PC-3 (cell line): ENCODE measurements around the gene MAP2K5. TPM values are rescaled to one million over a fixed set of nuclear protein-coding genes. Genes with fewer than 3 reads are reported as not detected.

Source experiments
- ATAC-seq: fragments of 200-7000 bp; cut with Tn5 transposase; 2 replicates; pipeline ENCODE4 v1.9.1; 2020; ENCODE audit warnings: mild to moderate bottlenecking, moderate library complexity
- BruUV-seq: library from RNA; stranded (reverse); fragments of 400-500 nt; replicated peaks from 2 replicates; lab custom pipeline; 2021; lab: Mats Ljungman, UMichigan
- CTCF ChIA-PET: fragments of 300-600 bp; sonication (Branson Sonifier 250); formaldehyde crosslinking; loops from one replicate; lab custom pipeline; 2022; ENCODE audit warnings: antibody characterized with exemption; lab: Charles Lee
- POLR2A ChIA-PET: fragments of 300-600 bp; sonication (Branson Sonifier 250); formaldehyde crosslinking; loops from one replicate; lab custom pipeline; 2022; ENCODE audit warnings: antibody characterized with exemption; ENCODE audit not compliant: unreplicated experiment; lab: Charles Lee
- DNase-seq: peaks from one replicate; pipeline ENCODE4 v3.0.0-alpha.2; 2015
- H2AFZ ChIP-seq: fragments of 300-600 bp; sonication (generic); 2 replicates; pipeline ENCODE4 v1.6.0; 2016; ENCODE audit warnings: antibody characterized with exemption, low read length
- H3F3A ChIP-seq: fragments of 300-600 bp; sonication (generic); one replicate; pipeline ENCODE4 v1.6.0; 2017; ENCODE audit warnings: antibody characterized with exemption, low read length, control low read depth, mild to moderate bottlenecking; ENCODE audit not compliant: unreplicated experiment
- H3K27ac ChIP-seq: fragments of 300-600 bp; sonication (generic); 2 replicates; pipeline ENCODE4 v1.5.1; 2016; ENCODE audit warnings: mild to moderate bottlenecking, low read length
- H3K27me3 ChIP-seq: fragments of 300-600 bp; sonication (generic); 2 replicates; pipeline ENCODE4 v1.6.1; 2016; ENCODE audit warnings: low read length, mixed read lengths
- H3K36me3 ChIP-seq: fragments of 300-600 bp; sonication (generic); 2 replicates; pipeline ENCODE4 v1.6.1; 2016; ENCODE audit warnings: low read depth, mixed run types, low read length, mixed read lengths
- H3K4me1 ChIP-seq: fragments of 300-600 bp; sonication (generic); 2 replicates; pipeline ENCODE4 v1.5.1; 2016; ENCODE audit warnings: low read length; ENCODE audit not compliant: insufficient read depth
- H3K4me2 ChIP-seq: fragments of 300-600 bp; sonication (generic); 2 replicates; pipeline ENCODE4 v1.6.0; 2016; ENCODE audit warnings: low read length
- H3K4me3 ChIP-seq: fragments of 300-600 bp; sonication (generic); 2 replicates; pipeline ENCODE4 v1.5.1; 2016; ENCODE audit warnings: mild to moderate bottlenecking, low read length, mixed read lengths
- H3K79me2 ChIP-seq: fragments of 300-600 bp; sonication (generic); 2 replicates; pipeline ENCODE4 v1.6.1; 2017; ENCODE audit warnings: low read length, mixed read lengths
- H3K9ac ChIP-seq: fragments of 300-600 bp; sonication (generic); 2 replicates; pipeline ENCODE4 v1.6.0; 2016; ENCODE audit warnings: mild to moderate bottlenecking, low read length
- H3K9me2 ChIP-seq: fragments of 300-600 bp; sonication (generic); replicated peaks from 2 replicates; pipeline ENCODE4 v1.6.1; 2016; ENCODE audit warnings: mixed run types, low read length, mixed read lengths
- H3K9me3 ChIP-seq: fragments of 300-600 bp; sonication (generic); 2 replicates; pipeline ENCODE4 v1.6.1; 2016; ENCODE audit warnings: low read length, mixed read lengths
- H4K20me1 ChIP-seq: fragments of 300-600 bp; sonication (generic); 2 replicates; pipeline ENCODE4 v1.6.1; 2016; ENCODE audit warnings: low read length, mixed read lengths
- EZH2 ChIP-seq: fragments of 300-600 bp; sonication (generic); IDR thresholded peaks from one replicate; pipeline ENCODE4 v1.6.1; 2017; ENCODE audit warnings: antibody characterized with exemption, mild to moderate bottlenecking, low read length; ENCODE audit not compliant: unreplicated experiment
- EZH2phosphoT487 ChIP-seq: fragments of 300-600 bp; sonication (generic); IDR thresholded peaks from 2 replicates; pipeline ENCODE4 v1.6.1; 2018; ENCODE audit warnings: mild to moderate bottlenecking, antibody characterized with exemption, low read length, borderline replicate concordance
- intact Hi-C: fragments of 100-400 bp; cut with micrococcal nuclease; formaldehyde crosslinking; loops from 2 replicates; pipeline ENCODE4 v1.9.0; 2023
- total RNA-seq: library from RNA; depleted of rRNA; stranded (reverse); fragments of >200 nt; gene quantifications from 2 replicates; pipeline ENCODE4 v1.2.3, GENCODE V29; 2014
- TF ChIP-seq, protein P1 (sequence below): fragments of 300-600 bp; sonication (generic); conservative IDR thresholded peaks from 2 replicates; pipeline ENCODE4 v1.5.1; 2017; ENCODE audit warnings: antibody characterized with exemption, low read depth, mild to moderate bottlenecking, low read length

Gene MAP2K5
- total RNA-seq, 1 experiment from 2014 or later = 5.5 TPM

DNA sequence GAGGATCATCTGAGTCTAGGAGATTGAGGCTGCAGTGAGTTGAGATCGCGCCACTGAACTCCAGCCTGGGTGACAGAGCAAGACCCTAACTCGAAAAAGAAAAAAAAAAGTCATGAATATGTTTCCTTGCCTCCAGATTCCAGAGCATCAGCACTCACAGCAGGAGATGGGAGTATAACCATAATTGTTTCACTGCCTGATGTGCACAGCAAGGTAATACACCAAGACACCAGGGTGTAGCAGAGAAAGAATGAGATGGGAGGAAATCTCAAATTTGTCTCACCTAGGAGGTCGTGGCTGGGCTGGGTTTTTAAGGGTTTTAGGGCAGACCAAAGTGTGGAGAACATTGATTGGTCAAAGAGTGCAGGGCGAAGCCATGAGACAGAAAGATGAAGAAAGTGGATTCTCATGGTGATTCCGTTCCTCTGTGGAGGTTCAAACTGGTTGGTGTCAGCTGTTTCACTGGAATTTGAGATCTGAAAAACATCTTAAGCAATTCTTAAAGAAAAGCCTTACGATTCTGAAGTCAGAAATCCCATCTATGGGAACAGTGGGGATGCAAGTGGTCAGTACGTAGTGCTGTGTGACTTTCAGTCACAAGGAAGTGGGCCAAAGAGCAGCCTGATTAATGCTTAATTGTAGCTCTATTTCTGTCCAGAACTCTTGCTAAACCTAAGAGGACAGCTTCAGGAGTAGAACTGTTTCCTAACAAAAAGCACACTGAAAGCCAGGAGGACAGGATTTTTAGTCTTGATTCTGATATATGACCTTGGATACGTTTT lies 29.4 kb upstream of the MAP2K5 start:
- DNase-seq = no peak
- H3K27ac ChIP-seq = no peak overlapping the region
- no peak for TF ChIP-seq EZH2phosphoT487
- TF ChIP-seq EZH2 = no peak
- TF ChIP-seq, protein P1, sequence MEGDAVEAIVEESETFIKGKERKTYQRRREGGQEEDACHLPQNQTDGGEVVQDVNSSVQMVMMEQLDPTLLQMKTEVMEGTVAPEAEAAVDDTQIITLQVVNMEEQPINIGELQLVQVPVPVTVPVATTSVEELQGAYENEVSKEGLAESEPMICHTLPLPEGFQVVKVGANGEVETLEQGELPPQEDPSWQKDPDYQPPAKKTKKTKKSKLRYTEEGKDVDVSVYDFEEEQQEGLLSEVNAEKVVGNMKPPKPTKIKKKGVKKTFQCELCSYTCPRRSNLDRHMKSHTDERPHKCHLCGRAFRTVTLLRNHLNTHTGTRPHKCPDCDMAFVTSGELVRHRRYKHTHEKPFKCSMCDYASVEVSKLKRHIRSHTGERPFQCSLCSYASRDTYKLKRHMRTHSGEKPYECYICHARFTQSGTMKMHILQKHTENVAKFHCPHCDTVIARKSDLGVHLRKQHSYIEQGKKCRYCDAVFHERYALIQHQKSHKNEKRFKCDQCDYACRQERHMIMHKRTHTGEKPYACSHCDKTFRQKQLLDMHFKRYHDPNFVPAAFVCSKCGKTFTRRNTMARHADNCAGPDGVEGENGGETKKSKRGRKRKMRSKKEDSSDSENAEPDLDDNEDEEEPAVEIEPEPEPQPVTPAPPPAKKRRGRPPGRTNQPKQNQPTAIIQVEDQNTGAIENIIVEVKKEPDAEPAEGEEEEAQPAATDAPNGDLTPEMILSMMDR = no peak
- no peaks in the 10 kb centered on the region for H3K4me1 ChIP-seq
- H3K9ac ChIP-seq = no peak overlapping the region
- H3K36me3 ChIP-seq = no peaks in the 10 kb centered on the region
- H3F3A ChIP-seq = no peaks in the 10 kb centered on the region
- ChIA-PET CTCF (no interaction called here), POLR2A (no interaction called here)
- no peak for ATAC-seq
- H3K4me2 ChIP-seq = no peak overlapping the region
- intact Hi-C loops = no loop called here
- H3K27me3 ChIP-seq = no peaks in the 10 kb centered on the region
- no peaks in the 10 kb centered on the region for H3K9me3 ChIP-seq
- no TSS peak for BruUV-seq
- H3K79me2 ChIP-seq = no peaks in the 10 kb centered on the region
- H4K20me1 ChIP-seq = no peaks in the 10 kb centered on the region
- no peak overlapping the region for H3K4me3 ChIP-seq
- H3K9me2 ChIP-seq = no peaks in the 10 kb centered on the region
- no peak overlapping the region for H2AFZ ChIP-seq

DNA sequence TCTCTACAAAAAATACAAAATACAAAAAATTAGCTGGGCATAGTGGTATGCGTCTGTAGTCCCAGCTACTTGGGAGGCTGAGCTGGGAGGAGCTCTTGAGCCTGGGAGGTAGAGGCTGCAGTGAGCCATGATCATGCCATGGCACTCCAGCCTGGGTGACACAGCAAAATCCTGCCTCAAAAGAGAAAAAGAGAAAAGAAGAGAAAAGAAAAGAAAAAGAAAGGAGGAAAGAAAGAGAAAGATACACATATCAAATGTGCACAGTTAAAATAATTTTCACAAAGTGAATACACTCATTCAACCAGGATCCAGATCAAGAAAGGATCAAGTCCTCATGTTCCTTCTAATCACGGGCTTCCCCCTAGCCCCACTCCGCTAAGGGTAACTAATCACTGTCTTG lies 27.4 kb upstream of the MAP2K5 start:
- no peaks in the 10 kb centered on the region for H3F3A ChIP-seq
- intact Hi-C loops = no loop called here
- no peaks in the 10 kb centered on the region for H3K9me3 ChIP-seq
- no peak overlapping the region for H2AFZ ChIP-seq
- no peaks in the 10 kb centered on the region for H3K27me3 ChIP-seq
- no peaks in the 10 kb centered on the region for H3K9me2 ChIP-seq
- ChIA-PET CTCF (no interaction called here), POLR2A (no interaction called here)
- DNase-seq (no peak), ATAC-seq (no peak)
- H3K4me1 ChIP-seq = no peaks in the 10 kb centered on the region
- H3K79me2 ChIP-seq = no peaks in the 10 kb centered on the region
- TF ChIP-seq EZH2 (no peak), EZH2phosphoT487 (no peak)
- TF ChIP-seq, protein P1 = no peak
- H3K36me3 ChIP-seq = no peaks in the 10 kb centered on the region
- no peak overlapping the region for H3K27ac ChIP-seq
- no peak overlapping the region for H3K4me2 ChIP-seq
- no peak overlapping the region for H3K4me3 ChIP-seq
- H4K20me1 ChIP-seq = no peaks in the 10 kb centered on the region
- no peak overlapping the region for H3K9ac ChIP-seq
- BruUV-seq = no TSS peak

DNA sequence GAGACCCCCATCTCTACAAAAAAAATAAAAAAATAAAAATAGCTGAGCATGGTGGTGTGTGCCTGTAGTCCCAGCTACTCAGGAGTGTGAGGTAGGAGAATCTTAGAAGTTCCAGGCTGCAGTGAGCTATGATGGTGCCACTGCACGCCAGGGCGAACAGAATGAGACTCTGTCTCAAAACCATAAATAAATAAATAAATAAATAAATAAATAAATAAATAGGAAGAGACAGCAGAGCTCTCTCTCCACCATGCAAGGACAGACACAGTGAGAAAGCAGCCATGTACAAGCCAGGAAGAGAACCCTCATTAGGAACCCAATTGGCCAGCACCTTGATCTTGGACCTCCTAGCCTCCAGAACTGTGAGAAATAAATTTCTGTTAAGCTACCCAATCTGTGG lies 26.9 kb upstream of the MAP2K5 start:
- no peaks in the 10 kb centered on the region for H3F3A ChIP-seq
- no TSS peak for BruUV-seq
- intact Hi-C loops = no loop called here
- H3K4me3 ChIP-seq = no peak overlapping the region
- TF ChIP-seq EZH2 (no peak), EZH2phosphoT487 (no peak)
- TF ChIP-seq, protein P1 = no peak
- H3K36me3 ChIP-seq = no peaks in the 10 kb centered on the region
- no peaks in the 10 kb centered on the region for H4K20me1 ChIP-seq
- H3K4me2 ChIP-seq = no peak overlapping the region
- H3K9me3 ChIP-seq = no peaks in the 10 kb centered on the region
- H3K4me1 ChIP-seq = peaks cover 4% of the 10 kb centered on the region
- no peaks in the 10 kb centered on the region for H3K9me2 ChIP-seq
- H3K79me2 ChIP-seq = no peaks in the 10 kb centered on the region
- POLR2A ChIA-PET = no interaction called here
- DNase-seq (no peak), ATAC-seq (no peak)
- no peak overlapping the region for H3K27ac ChIP-seq
- no peaks in the 10 kb centered on the region for H3K27me3 ChIP-seq
- H2AFZ ChIP-seq = no peak overlapping the region
- CTCF ChIA-PET = no interaction called here
- H3K9ac ChIP-seq = no peak overlapping the region
